ENCODE data around the gene ACOX1.

The ACOX1 gene

GRCh38 chr17:76003915-76004314 lies 24.9 kb upstream of the ACOX1 start:
- H3K4me3 ChIP-seq (ENCODE audit: control insufficient read depth, low read depth, low read length) = no peak overlapping the region
- peak; percentile 68 for DNase-seq (ENCODE audit: low read depth)
- no peak for TF ChIP-seq CTCF (conservative IDR thresholded peaks at IDR 0.05; ENCODE audit: control insufficient read depth, insufficient read depth, low read depth, low read length)

GRCh38 chr17:76002100-76002499 lies 23.1 kb upstream of the ACOX1 start:
- no peak for DNase-seq (ENCODE audit: low read depth)
- no peak for TF ChIP-seq CTCF (conservative IDR thresholded peaks at IDR 0.05; ENCODE audit: control insufficient read depth, insufficient read depth, low read depth, low read length)

DNA sequence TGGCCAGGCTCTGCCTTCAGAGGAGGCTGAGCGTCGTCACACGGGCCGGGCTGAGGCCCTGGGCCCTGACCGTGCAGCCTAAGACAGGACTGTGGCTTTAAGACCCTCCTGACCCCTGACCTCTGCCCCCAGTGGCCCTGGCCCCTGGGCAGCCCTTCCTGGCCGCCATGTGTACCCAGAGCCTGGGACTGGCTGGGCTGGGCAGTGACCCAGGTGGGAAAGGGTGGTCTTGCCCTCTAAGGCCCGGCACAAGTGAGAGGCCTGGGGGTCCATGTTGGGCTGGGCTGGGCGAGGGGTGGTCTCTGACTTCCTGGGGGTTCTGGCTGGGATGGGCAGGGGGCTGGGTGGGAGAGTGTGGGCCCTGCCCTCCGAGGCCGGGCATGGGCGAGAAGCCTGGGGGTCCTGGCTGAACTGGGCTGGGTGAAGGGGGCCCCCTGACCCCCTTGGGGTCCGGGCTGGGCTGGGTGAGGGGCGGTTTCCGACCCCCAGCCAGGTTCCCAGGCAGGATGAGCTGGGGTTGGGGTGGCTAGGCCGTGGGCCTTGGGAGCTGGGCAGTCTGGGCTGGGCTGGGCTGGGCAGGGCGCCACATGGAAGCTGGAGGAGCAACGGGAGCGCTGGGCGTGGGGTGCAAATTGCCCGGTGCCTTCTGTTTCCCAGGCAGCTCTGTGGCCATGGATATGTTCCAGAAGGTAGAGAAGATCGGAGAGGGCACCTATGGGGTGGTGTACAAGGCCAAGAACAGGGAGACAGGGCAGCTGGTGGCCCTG lies 22.0 kb upstream of the ACOX1 start, which contains the start of gene CDK3:
Gene CDK3, plus strand, starts transcription at position 101 of the 767 bp plus-strand sequence. Its CDS starts 571 bp downstream, at position 672.
- H3K4me3 ChIP-seq (ENCODE audit: control insufficient read depth, low read depth, low read length) = no peak within 1 kb of the TSS
- no peak for TF ChIP-seq CTCF (conservative IDR thresholded peaks at IDR 0.05; ENCODE audit: control insufficient read depth, insufficient read depth, low read depth, low read length)
- no peak for DNase-seq (ENCODE audit: low read depth)

More at GRCh38 chr17:76002100-76002499, 23.1 kb upstream of the ACOX1 start:
- no peak overlapping the region for H3K4me3 ChIP-seq (ENCODE audit: control insufficient read depth, low read depth, low read length)

DNA sequence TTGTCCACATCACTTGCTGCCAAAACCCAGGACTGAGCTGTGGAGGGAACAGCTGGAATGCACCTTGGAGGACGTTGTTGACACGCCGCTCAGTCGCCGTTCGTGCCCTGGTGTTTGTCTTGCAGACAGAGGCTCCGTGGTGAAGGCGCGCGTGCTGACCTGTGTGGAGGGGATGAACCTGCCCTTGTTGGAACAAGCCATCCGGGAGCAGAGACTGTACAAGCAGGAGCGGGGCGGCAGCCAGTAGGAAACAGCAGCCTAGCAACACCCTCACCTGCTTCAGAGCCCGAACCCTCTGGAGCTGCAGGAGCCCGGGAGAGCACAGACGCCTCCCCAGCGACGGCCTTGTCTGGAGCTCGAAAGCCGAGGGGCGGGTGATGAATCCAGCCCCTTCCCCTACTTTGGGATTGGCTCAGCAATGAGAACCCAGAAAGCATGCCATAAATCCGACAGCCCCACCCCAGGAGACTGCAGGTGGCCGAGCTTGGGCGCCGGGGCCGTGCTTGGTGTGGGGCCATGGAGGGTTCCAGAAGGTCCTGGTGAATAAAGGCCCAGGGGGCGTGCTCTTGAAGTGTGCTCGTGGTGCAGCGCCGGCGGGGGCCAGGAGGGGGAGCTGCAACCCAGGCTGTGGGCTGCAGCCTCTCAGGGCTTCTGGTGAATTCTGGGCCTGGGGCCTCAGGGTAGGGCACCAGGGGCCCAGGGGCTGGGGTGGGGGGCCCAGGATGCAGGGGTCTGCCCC lies 21.2 kb upstream of the ACOX1 start:
- no peak overlapping the region for H3K4me3 ChIP-seq (ENCODE audit: control insufficient read depth, low read depth, low read length)
- peak; percentile 61 for TF ChIP-seq CTCF (conservative IDR thresholded peaks at IDR 0.05; ENCODE audit: control insufficient read depth, insufficient read depth, low read depth, low read length)
- DNase-seq (ENCODE audit: low read depth) = peak; percentile 39

GRCh38 chr17:75998327-75998795 lies 19.4 kb upstream of the ACOX1 start:
- no peak for DNase-seq (ENCODE audit: low read depth)
- no peak for TF ChIP-seq CTCF (conservative IDR thresholded peaks at IDR 0.05; ENCODE audit: control insufficient read depth, insufficient read depth, low read depth, low read length)

DNA sequence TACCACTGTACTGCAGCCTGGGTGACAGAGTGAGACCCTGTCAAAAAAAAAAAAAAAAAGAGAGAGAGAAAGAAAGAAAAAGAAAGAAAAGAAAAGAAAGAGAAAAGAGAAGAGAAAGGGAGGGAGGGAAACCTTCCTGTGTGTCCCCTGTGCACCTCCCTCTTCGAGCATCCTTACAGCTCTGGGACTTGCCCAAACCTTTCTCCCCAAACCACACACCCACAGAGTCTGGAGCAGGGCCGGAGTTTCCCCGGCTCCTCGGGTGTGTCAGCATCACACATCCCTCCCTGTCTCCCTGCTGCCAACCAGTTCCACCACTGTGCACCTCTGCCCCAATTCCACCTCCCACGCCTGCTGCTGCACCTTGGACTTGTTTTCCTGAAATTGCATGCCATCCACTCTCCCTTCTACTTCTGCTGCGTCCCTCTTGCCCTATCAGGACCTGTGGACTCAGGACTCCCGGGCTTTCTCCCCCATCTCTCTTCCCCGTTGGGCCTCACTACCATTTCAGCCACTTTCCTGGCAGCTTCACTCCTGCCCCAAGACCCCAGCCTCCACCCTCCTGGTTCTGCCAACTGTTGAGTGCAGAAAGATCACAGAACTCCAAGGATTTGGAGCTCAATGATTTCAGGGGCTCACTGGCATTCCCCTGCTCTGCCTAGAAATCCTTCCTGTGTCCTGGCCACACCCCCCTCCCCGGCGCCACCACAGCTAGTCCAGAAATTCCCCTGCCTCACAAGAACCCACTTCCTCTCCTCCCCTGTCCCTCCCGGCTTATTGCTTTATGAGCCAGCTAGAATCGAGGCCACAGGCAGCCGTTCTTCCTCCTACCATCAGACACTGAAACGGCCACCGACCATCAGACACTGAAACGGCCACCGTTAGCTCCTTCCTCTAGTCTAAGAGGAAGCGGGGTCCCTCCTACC lies 18.0 kb upstream of the ACOX1 start:
- H3K4me3 ChIP-seq (ENCODE audit: control insufficient read depth, low read depth, low read length) = no peak overlapping the region
- TF ChIP-seq CTCF (conservative IDR thresholded peaks at IDR 0.05; ENCODE audit: control insufficient read depth, insufficient read depth, low read depth, low read length) = no peak
- DNase-seq (ENCODE audit: low read depth) = peak; percentile 61

More at GRCh38 chr17:75998327-75998795, 19.4 kb upstream of the ACOX1 start:
- H3K4me3 ChIP-seq (ENCODE audit: control insufficient read depth, low read depth, low read length) = no peak overlapping the region

Data from fibroblast of mammary gland (primary cell).